Spinal cord (tissue), 10 donors: ENCODE results near the gene ATG3. TPM values are rescaled to one million over a fixed set of nuclear protein-coding genes. Genes with fewer than 3 reads are reported as not detected.

Source experiments
- DNase-seq, 6 donors: peaks; one replicate each; pipeline versions ENCODE4 v3.0.0 to v3.0.0-alpha.2; 2013 to 2015; ENCODE audit warnings: low spot score in 6 of 6, low read depth in 4 of 6
- H3K27ac ChIP-seq: one replicate; pipeline ENCODE4 v1.5.1; 2013; ENCODE audit warnings: low read depth, low read length, control low read depth
- H3K27me3 ChIP-seq: one replicate; pipeline ENCODE4 v1.6.1; 2013; ENCODE audit warnings: low read length; ENCODE audit not compliant: control insufficient read depth, insufficient read depth
- H3K36me3 ChIP-seq: one replicate; pipeline ENCODE4 v1.6.1; 2013; ENCODE audit warnings: low read length; ENCODE audit not compliant: control insufficient read depth, insufficient read depth
- H3K4me1 ChIP-seq: one replicate; pipeline ENCODE4 v1.6.1; 2013; ENCODE audit warnings: low read length; ENCODE audit not compliant: control insufficient read depth, insufficient read depth
- H3K4me3 ChIP-seq: one replicate; pipeline ENCODE4 v1.5.1; 2013; ENCODE audit warnings: low read depth, low read length, control low read depth
- H3K9me3 ChIP-seq: one replicate; pipeline ENCODE4 v1.6.1; 2013; ENCODE audit warnings: low read length; ENCODE audit not compliant: control insufficient read depth, insufficient read depth
- whole genome bisulfite sequencing: methylation state at CpG from one replicate; pipeline ENCODE4 v1.1.5; 2013; ENCODE audit warnings: missing lambda C conversion rate; ENCODE audit not compliant: insufficient coverage; 5-methylcytosine and 5-hydroxymethylcytosine counted together
- long read RNA-seq, 4 donors: transcript quantifications; one replicate each; lab custom pipeline, GENCODE V29; 2026
- polyA plus RNA-seq, 2 donors: library from polyadenylated mRNA; unstranded; fragments of 120-200 nt; gene quantifications; one replicate each; pipeline ENCODE4 v1.2.1, GENCODE V29; 2013; ENCODE audit not compliant: insufficient read length in 2 of 2
- total RNA-seq, 2 donors: library from RNA; depleted of rRNA in 1 of 2; stranded (reverse); fragments of 120-200 nt in 1 of 2; fragments of >200 nt in 1 of 2; gene quantifications; one replicate each; pipeline versions ENCODE4 v1.2.3 to v1.2.4, GENCODE V29; 2013 to 2014
- donor health status: healthy.

The ATG3 gene
- total RNA-seq: 10 to 100 TPM; 43.0 to 48.1 TPM
- 10 to 100 TPM; 51.3 to 62.6 TPM for polyA plus RNA-seq
- long read RNA-seq, donor 1, transcript ATG3-201 (12 exons, 1,570 nt): major isoform, 27 of 68 reads
- long read RNA-seq, donor 1, partial matches to known transcripts: 33 of 68 reads
- long read RNA-seq, donor 1, other reads (novel, unspliced or antisense): 0 of 68 reads
- long read RNA-seq, donor 2, partial matches to known transcripts: 5 of 10 reads
- long read RNA-seq, donor 2, other reads (novel, unspliced or antisense): 0 of 10 reads
- long read RNA-seq, donor 3, transcript ATG3-201 (12 exons, 1,570 nt): major isoform, 13 of 29 reads
- long read RNA-seq, donor 3, partial matches to known transcripts: 14 of 29 reads
- long read RNA-seq, donor 3, other reads (novel, unspliced or antisense): 0 of 29 reads
- long read RNA-seq, donor 4, transcript ATG3-207 (2 exons, 2,758 nt): minor isoform, 11 of 257 reads
- long read RNA-seq, donor 4, transcript ATG3-201 (12 exons, 1,570 nt): major isoform, 17 of 257 reads
- long read RNA-seq, donor 4, partial matches to known transcripts: 218 of 257 reads
- long read RNA-seq, donor 4, other reads (novel, unspliced or antisense): 9 of 257 reads

DNA sequence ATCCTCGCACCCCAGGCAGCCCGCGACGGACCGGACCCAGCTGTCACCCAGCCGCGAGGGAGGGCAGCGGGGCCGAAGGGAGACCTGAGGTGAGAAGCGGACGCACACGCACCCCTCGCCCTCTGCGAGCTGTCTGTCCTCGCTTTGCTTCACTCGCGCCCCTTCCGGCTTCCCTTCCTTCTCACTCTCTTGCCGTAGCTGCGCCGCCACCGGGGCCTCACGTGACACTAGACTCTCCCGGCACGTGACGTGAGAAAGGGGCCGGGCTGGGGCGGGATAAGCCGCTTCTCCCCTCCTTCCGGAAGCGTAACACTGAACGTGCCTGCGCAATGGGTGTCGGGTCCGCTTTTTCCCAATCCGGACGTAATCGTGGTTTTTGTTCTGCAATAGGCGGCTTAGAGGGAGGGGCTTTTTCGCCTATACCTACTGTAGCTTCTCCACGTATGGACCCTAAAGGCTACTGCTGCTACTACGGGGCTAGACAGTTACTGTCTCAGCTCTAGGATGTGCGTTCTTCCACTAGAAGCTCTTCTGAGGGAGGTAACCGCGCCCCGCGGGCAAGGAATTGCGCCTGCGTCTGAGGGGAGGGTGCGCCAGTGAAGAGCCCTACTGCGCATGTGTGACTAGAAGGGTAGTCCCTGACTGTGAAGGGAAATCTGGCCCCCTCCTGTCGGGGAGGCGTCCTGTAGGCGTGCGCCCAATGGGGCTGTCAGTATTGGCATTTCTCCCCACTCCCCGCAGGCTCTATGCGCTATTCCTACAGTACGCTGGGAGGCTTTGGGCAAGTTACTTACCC lies at the start of gene ATG3, which contains the start of gene SLC35A5:
TSS of gene ATG3 (minus strand) at position 229 of the 796 bp plus-strand sequence. CDS start 434 bp downstream, outside the sequence.
TSS of gene SLC35A5 (plus strand) at position 312 of the 796 bp plus-strand sequence. CDS start 1,359 bp downstream, outside the sequence.
- Histone ChIP-seq H3K27me3 (no peaks in the 10 kb centered on the region), H3K36me3 (peaks cover 6% of the 10 kb centered on the region), H3K27ac (peak within 1 kb of the TSS; percentile 100), H3K4me1 (peaks cover 7% of the 10 kb centered on the region), H3K9me3 (no peaks in the 10 kb centered on the region), H3K4me3 (peak within 1 kb of the TSS; percentile 100)
- peak; percentile 97 to 100 (median 99) for DNase-seq
- WGBS: under 1% methylated on average over 52 of the region's 58 CpGs

- Histone ChIP-seq H3K36me3 (no peaks in the 10 kb centered on the region), H3K4me3 (no peak overlapping the region), H3K27me3 (no peaks in the 10 kb centered on the region), H3K4me1 (no peaks in the 10 kb centered on the region), H3K9me3 (no peaks in the 10 kb centered on the region), H3K27ac (no peak overlapping the region)
- no peak for DNase-seq
- WGBS: 81% methylated on average over 3 of the region's 3 CpGs
These were observed 48.4 kb upstream of the ATG3 start for GRCh38 chr3:112610121-112610520.

- H3K4me3 ChIP-seq: no peak overlapping the region
- H3K27ac ChIP-seq: no peak overlapping the region
- H3K4me1 ChIP-seq: no peaks in the 10 kb centered on the region
- no peaks in the 10 kb centered on the region for H3K9me3 ChIP-seq
- no peaks in the 10 kb centered on the region for H3K36me3 ChIP-seq
- no peak for DNase-seq
- H3K27me3 ChIP-seq: no peaks in the 10 kb centered on the region
These were observed 46.1 kb upstream of the ATG3 start for GRCh38 chr3:112607863-112608262.

DNA sequence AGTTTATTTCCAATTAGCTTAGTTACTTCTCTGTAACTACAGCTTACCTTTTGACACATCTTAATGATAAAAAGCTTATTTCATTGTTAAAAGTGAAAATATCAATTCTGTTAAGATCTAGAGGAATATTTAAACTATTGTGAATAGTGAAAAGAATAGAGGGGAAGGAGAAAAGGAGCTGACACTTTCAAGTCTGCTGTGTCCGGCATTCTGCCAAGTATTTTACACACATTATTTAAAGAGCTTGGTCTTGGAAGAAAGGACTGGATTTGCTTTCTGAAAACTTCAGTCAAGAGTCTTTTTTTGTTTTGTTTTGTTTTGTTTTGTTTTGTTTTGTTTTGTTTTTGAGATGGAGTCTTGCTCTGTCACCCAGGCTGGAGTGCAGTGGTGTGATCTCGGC lies 44.3 kb upstream of the ATG3 start:
- H3K27me3 ChIP-seq: no peaks in the 10 kb centered on the region
- H3K4me1 ChIP-seq: no peaks in the 10 kb centered on the region
- no peak overlapping the region for H3K4me3 ChIP-seq
- WGBS: no CpG with 5 or more reads among the region's 2 CpGs
- H3K9me3 ChIP-seq: no peaks in the 10 kb centered on the region
- peak in 2 of 6 donors; percentile 47 to 62 for DNase-seq
- H3K36me3 ChIP-seq: no peaks in the 10 kb centered on the region
- peak overlapping the region; percentile 82 for H3K27ac ChIP-seq

DNA sequence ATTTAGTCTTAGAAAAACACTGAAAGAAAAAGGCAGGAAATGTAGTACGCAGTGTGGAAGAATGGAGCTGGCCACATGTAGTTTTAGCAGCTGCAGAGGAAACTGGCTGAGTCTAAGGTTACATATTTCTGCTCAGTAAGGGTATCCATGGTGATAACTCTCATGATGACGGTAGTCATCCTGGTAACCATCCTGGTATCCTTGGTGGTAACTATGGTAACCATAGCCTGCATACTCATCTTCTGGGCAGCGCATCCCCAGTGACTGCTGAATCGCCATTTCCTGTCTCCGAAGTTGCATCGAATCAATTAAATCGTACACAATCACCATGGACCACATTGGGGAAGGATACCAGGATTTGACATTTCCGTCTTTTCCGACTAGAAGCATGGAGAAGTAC lies 43.5 kb upstream of the ATG3 start:
- Histone ChIP-seq H3K27me3 (no peaks in the 10 kb centered on the region), H3K4me3 (peak overlapping the region; percentile 7), H3K4me1 (no peaks in the 10 kb centered on the region), H3K36me3 (no peaks in the 10 kb centered on the region), H3K9me3 (no peaks in the 10 kb centered on the region), H3K27ac (peak overlapping the region; percentile 82)
- peak; percentile 64 to 96 (median 80) for DNase-seq
- WGBS: 11% methylated on average over 9 of the region's 9 CpGs

DNA sequence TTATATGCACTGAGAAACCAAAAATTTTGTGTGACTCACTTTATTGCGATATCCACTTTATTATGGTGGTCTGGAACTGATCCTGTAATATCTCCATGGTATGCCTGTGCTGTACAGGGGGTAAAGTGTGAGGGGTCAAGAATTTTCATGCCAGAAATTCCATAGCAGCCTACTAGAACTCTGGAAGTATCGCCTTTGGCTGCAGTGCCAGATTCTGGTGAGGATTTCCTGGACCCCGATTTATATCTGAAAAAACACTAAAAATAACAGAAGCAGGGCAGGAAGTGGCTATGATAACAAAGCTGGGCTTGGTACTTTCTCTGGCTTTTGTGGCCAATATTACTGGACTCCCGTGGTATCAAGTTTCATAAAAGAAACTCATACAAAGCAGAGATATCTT lies 42.8 kb upstream of the ATG3 start:
- peak in 1 of 6 donors; percentile 29 for DNase-seq
- Histone ChIP-seq H3K27ac (peak overlapping the region; percentile 35), H3K4me1 (no peaks in the 10 kb centered on the region), H3K27me3 (no peaks in the 10 kb centered on the region), H3K36me3 (no peaks in the 10 kb centered on the region), H3K4me3 (no peak overlapping the region), H3K9me3 (no peaks in the 10 kb centered on the region)
- 20% methylated on average over 1 of the region's 4 CpGs for WGBS

GRCh38 chr3:112602217-112602838 lies 40.6 kb upstream of the ATG3 start:
- Histone ChIP-seq H3K9me3 (no peaks in the 10 kb centered on the region), H3K27me3 (no peaks in the 10 kb centered on the region), H3K4me3 (no peak overlapping the region), H3K27ac (no peak overlapping the region), H3K36me3 (no peaks in the 10 kb centered on the region), H3K4me1 (no peaks in the 10 kb centered on the region)
- DNase-seq: no peak

DNA sequence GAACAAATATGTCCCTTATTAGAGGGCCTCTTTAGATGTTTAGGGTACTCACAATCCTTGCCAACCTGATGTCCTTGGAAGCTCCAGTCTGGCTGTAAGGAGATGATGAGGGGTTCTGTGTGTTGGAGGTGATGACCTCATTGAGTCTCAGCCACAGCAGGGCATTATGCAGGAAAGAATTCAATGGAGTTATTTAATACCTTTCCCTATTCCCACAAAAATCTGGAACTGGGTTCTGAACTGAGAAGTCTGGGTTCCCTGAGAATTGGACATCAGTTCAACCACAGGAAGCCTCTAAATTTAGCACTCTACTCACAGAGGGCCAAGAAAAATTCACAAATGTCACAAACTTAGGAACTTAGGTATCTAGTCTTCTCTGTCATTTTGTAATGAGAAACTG lies 37.0 kb upstream of the ATG3 start:
- no peaks in the 10 kb centered on the region for H3K27me3 ChIP-seq
- H3K36me3 ChIP-seq: no peaks in the 10 kb centered on the region
- H3K4me1 ChIP-seq: no peaks in the 10 kb centered on the region
- H3K27ac ChIP-seq: no peak overlapping the region
- no peaks in the 10 kb centered on the region for H3K9me3 ChIP-seq
- no peak overlapping the region for H3K4me3 ChIP-seq
- no peak for DNase-seq

- Histone ChIP-seq H3K9me3 (no peaks in the 10 kb centered on the region), H3K27ac (no peak overlapping the region), H3K36me3 (no peaks in the 10 kb centered on the region), H3K4me3 (no peak overlapping the region), H3K4me1 (no peaks in the 10 kb centered on the region), H3K27me3 (no peaks in the 10 kb centered on the region)
- no CpG with 5 or more reads among the region's 2 CpGs for WGBS
- DNase-seq: no peak
These were observed 36.2 kb upstream of the ATG3 start for GRCh38 chr3:112597945-112598344.
